OCI-LY3 (cell line): ENCODE data around the gene LBX2.

Experiments used
- CTCF ChIP-seq: fragments of 200-600, 300-600 bp; sonication (generic); IDR thresholded peaks from 2 replicates; pipeline ENCODE4 v1.5.1; 2014; ENCODE audit warnings: antibody characterized with exemption, low read length, low read depth
- EZH2phosphoT487 ChIP-seq: fragments of 200-600 bp; shearing (Covaris generic); IDR thresholded peaks from 2 replicates; pipeline ENCODE4 v1.6.1; 2018; ENCODE audit warnings: antibody characterized with exemption, mixed run types, low read depth

- no peak for TF ChIP-seq CTCF
- no peak for TF ChIP-seq EZH2phosphoT487
Measured at GRCh38 chr2:74505448-74506246, 6.2 kb upstream of the LBX2 start.
